Endothelial cell of hepatic sinusoid (primary cell): ENCODE results near the gene GPATCH4.

ENCODE experiments used
- in situ Hi-C: cut with HindIII; loops from 2 replicates; pipeline ENCODE4 v1.10.0; 2017; ENCODE audit warnings: low sequenced_read_pairs

GPATCH4 gene

DNA sequence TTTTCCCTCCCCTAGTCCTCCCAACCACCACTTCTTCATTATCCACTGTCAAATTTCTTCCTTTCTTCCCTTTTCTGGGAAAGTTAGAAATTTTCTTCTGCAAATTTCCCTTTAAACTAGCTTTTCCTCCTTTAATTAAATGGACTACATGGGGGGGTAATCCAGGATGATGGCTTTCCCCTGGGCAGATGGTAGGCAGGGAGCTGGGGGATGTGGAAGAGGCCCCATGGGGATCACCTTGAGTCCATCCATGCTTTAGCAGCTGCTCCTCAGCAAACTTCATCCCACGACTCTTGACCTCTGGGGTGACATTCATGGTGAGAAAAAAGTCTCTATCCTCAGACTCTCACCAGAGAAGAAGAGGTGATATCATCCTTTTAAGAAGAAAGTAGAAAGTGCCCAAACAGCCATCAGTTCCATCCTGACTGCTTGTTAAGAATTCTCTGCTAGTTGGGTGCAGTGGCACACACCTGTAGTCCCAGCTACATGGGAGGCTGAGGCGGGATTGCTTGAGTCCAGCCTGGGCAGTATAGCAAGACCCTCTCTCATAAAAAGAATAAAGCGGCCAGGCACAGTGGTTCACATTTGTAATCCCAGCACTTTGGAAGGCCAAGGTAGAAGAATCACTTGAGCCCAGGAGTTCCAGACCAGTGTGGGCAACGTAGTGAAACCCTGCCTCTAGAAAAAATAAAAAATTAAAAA lies 2.4 kb downstream of the GPATCH4 start:
- in situ Hi-C loops, result no loop called here

DNA sequence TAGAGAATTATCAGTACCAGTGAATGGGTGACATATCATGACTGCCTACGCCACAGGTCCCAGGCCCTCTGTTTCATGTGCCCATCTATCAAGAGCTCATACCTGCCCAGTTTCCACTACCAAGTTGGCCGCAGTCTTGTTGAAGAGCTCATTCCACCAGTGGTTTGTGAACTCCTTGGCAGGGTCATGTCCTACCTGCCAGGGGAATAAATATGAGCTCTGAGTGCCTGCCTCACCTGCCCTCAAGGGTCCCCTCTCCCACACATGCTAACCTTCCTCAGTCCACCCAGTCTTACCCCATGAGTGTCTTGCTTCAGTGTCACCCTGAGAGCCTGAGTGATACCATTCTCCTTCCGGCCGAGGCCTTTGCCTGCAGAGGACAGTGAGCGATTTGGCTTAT lies 3.2 kb downstream of the GPATCH4 start:
- in situ Hi-C loops, result no loop called here

DNA sequence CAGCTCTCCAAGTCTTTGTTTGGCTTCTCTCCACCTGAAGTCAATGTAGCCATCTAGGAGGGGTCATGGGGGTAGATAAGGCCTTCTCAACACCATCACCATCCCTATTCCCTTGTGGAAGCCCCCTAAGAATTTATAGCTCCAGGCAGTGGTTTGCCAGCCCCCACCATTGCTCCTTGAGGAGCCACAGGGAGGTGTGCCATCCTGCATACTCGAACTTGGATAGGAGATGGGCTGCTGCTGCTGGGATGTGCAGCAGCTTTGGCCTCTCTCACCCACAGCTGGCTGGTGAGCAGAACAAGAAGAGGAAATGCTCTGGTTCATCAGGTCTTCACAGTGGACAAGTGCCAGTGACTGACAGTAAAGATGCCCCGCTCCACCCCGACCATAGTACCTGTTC lies 4.9 kb downstream of the GPATCH4 start:
- in situ Hi-C loops, result no loop called here

DNA sequence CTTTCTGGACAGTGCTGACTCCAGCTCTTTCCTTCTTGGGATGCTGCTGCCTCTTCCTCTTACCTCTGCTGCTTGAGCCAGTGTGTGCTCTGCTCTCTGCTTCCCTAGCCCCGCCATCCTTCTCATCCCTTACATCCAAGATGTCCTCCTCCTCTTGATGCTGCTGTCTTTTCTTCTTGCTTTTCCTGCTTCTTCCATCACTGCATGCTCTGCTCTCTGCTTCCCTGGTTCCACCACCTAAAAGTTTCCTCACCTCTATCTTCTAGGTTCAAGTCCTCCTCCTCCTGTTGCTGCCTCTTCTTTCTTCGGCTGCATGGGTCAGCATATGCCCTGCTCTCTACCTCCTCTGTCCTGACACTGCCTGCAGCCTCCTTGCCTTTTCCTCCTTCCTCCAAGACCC lies 6.3 kb downstream of the GPATCH4 start:
- in situ Hi-C loops, result no loop called here

GRCh38 chr1:156594190-156594589 lies 7.1 kb downstream of the GPATCH4 start:
- in situ Hi-C loops, result no loop called here

GRCh38 chr1:156593661-156593989 lies 7.7 kb downstream of the GPATCH4 start:
- in situ Hi-C loops, result no loop called here

- in situ Hi-C loops, result no loop called here
Observed at GRCh38 chr1:156592910-156593660, 8.2 kb downstream of the GPATCH4 start.

GRCh38 chr1:156592158-156592909 lies 8.9 kb downstream of the GPATCH4 start:
- in situ Hi-C loops, result no loop called here

- in situ Hi-C loops, result no loop called here
Observed at GRCh38 chr1:156591432-156592157, 9.7 kb downstream of the GPATCH4 start, which contains the start of gene NAXE. TSS of gene NAXE (plus strand) at chr1:156591776. CDS start at chr1:156591805, 29 bp downstream.

- in situ Hi-C loops, result no loop called here
Observed at GRCh38 chr1:156591181-156591431, 10.2 kb downstream of the GPATCH4 start.

GRCh38 chr1:156590326-156591180 lies 10.7 kb downstream of the GPATCH4 start:
- in situ Hi-C loops, result no loop called here

DNA sequence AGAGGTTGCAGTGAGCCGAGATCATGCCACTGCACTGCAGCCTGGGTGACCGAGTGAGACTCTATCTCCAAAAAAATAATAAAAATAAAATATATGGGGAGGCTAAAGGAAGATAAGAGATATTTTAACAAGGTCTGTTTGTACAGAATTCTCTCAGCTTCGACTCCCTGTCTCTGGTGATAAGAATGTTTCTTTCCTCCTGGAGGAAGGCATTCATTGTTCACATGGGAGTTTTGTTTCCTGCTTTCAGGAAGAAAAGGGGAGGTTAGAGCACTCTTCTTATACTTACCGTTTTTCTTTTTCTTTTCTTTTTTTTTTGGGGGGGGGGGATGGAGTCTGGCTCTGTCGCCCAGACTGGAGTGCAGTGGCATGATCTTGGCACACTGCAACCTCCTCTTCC lies 11.7 kb downstream of the GPATCH4 start:
- in situ Hi-C loops, result loop anchor here (5.0 kb wide), 1 partner anchor 92 kb away; no protein-coding TSS in a partner anchor

DNA sequence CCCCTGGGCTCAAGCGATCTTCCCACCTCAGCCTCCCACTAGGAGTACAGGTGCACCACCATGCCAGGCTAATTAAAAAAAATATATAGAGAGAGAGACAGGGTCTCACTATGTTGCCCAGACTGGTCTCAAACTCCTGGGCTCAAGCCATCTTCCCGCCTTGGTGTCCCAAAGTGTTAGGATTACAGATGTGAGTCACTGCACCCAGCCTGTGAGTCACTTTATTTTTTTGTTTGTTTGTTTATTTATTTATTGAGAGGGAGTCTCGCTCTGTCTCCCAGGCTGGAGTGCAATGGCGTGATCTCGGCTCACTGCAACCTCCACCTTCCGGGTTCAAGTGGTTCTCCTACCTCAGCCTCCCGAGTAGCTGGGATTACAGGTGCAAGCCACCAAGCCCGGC lies 13.4 kb downstream of the GPATCH4 start:
- in situ Hi-C loops, result loop anchor here (5.0 kb wide), 1 partner anchor 91 kb away; no protein-coding TSS in a partner anchor

DNA sequence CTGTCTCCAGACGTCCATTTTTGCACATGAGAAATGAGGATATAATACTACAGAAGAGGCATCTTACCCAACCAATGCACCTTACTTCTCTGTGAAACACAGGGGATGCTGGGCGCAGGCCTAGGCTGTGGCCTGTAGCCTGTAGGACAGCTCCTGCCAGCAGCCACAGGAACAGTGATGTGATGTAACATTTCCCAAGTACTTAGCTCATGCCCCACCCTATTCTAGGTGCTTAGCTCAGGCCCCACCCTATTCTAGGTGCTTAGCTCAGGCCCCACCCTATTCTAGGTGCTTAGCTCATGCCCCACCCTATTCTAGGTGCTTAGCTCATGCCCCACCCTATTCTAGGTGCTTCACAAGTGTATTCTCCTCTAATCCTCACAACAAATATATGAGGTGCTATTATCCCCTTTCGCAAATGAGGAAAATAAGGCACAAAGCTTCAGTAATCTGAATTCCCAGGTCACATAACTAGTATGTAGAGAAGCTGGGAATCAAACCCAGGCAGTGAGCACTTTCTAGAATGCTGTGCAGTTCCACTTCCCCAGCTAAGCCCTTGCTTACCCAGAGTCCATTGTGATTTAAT lies 14.3 kb downstream of the GPATCH4 start:
- in situ Hi-C loops, result loop anchor here (5.0 kb wide), 1 partner anchor 90 kb away; no protein-coding TSS in a partner anchor

- in situ Hi-C loops, result loop anchor here (5.0 kb wide), 1 partner anchor 89 kb away; no protein-coding TSS in a partner anchor
Observed at GRCh38 chr1:156586323-156586722, 15.0 kb downstream of the GPATCH4 start.

GRCh38 chr1:156584813-156585212 lies 16.5 kb downstream of the GPATCH4 start:
- in situ Hi-C loops, result loop anchor here (5.0 kb wide), 1 partner anchor 88 kb away; no protein-coding TSS in a partner anchor

- in situ Hi-C loops, result no loop called here
Observed at GRCh38 chr1:156583821-156584622, 17.3 kb downstream of the GPATCH4 start.

DNA sequence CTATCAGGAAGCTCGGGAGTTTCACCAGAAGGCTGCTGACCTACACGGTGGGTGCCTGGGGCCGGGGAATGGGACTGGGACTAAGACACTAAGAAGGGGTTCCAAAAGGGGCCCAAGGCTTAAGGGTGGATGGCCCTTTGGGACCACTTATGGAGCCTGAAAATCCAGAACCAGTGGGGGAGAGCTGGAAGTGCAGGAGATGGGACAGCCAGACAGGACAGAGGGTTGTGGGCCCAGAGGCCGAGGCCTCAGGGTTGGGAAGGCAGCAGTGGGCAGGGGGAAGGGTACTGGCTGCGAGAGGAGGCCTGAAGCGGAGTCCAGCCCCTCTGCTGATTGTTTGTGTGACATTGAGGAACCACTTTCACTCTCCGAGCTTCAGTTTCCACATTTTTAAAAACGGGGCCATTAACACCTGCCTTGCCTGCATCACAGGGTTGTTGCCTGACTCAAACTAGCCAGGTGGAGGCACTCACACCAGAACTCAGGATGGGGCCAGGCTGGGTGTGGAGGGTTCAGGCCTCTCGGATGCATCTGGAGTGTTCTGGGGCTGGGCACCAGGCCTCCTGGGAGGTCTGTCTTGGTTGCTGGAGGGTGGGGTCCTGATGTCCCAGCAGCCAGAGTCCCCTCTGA lies 18.8 kb downstream of the GPATCH4 start:
- in situ Hi-C loops, result no loop called here
